Stimulated activated effector memory CD8-positive, alpha-beta T cell treated with anti-CD3 and anti-CD28 coated beads, Interleukin-12 subunit alpha, Interleukin-12 subunit beta, amount 100 ng/mL, for 72 hours (primary cell): ENCODE measurements around the gene CD6.

Experiments used
- ATAC-seq: fragments of 150-1000 bp; cut with Tn5 transposase; 2 replicates; pipeline ENCODE4 v1.10.0; 2021
- DNase-seq, 2 donors: peaks; one replicate each; pipeline ENCODE4 v3.0.0; 2021 to 2022; ENCODE audit warnings: low spot score in 2 of 2
- H3K27ac Mint-ChIP-seq: one replicate; pipeline ENCODE4 v1.8.0; 2022; ENCODE audit warnings: mild to moderate bottlenecking, mixed read lengths
- H3K36me3 Mint-ChIP-seq: one replicate; pipeline ENCODE4 v1.8.0; 2022; ENCODE audit warnings: mild to moderate bottlenecking, mixed read lengths
- H3K4me1 Mint-ChIP-seq: one replicate; pipeline ENCODE4 v1.8.0; 2022; ENCODE audit warnings: mixed read lengths
- H3K4me3 Mint-ChIP-seq: one replicate; pipeline ENCODE4 v1.8.0; 2022; ENCODE audit warnings: mild to moderate bottlenecking, mixed read lengths
- H3K9me3 Mint-ChIP-seq: one replicate; pipeline ENCODE4 v1.8.0; 2022; ENCODE audit warnings: mixed read lengths

The CD6 gene

GRCh38 chr11:61048368-61049062, 77.0 kb downstream of the CD6 start:
- ATAC-seq, result no peak
- H3K4me3 Mint-ChIP-seq, result no peak overlapping the region
- peaks cover 7% of the 10 kb centered on the region for H3K36me3 Mint-ChIP-seq
- H3K27ac Mint-ChIP-seq, result peak overlapping the region; percentile 1
- H3K4me1 Mint-ChIP-seq, result peaks cover 3% of the 10 kb centered on the region
- no peak for DNase-seq
- H3K9me3 Mint-ChIP-seq, result no peaks in the 10 kb centered on the region

- peaks cover 8% of the 10 kb centered on the region for H3K4me1 Mint-ChIP-seq
- H3K27ac Mint-ChIP-seq, result peak overlapping the region; percentile 1
- peaks cover 10% of the 10 kb centered on the region for H3K36me3 Mint-ChIP-seq
- H3K9me3 Mint-ChIP-seq, result no peaks in the 10 kb centered on the region
- DNase-seq (no peak), ATAC-seq (no peak)
- no peak overlapping the region for H3K4me3 Mint-ChIP-seq
These were observed 77.5 kb downstream of the CD6 start for GRCh38 chr11:61049063-61049377.

- Mint-ChIP-seq H3K4me1 (peaks cover 12% of the 10 kb centered on the region), H3K27ac (no peak overlapping the region), H3K36me3 (peaks cover 10% of the 10 kb centered on the region), H3K4me3 (no peak overlapping the region), H3K9me3 (no peaks in the 10 kb centered on the region)
- DNase-seq (no peak), ATAC-seq (no peak)
These were observed 78.4 kb downstream of the CD6 start for GRCh38 chr11:61049859-61050258.

- DNase-seq (no peak), ATAC-seq (no peak)
- H3K36me3 Mint-ChIP-seq, result peaks cover 6% of the 10 kb centered on the region
- no peak overlapping the region for H3K4me3 Mint-ChIP-seq
- H3K27ac Mint-ChIP-seq, result no peak overlapping the region
- no peaks in the 10 kb centered on the region for H3K9me3 Mint-ChIP-seq
- peaks cover 25% of the 10 kb centered on the region for H3K4me1 Mint-ChIP-seq
These were observed 80.9 kb downstream of the CD6 start for GRCh38 chr11:61052182-61052972.

- ATAC-seq, result no peak
- H3K36me3 Mint-ChIP-seq, result peaks cover 6% of the 10 kb centered on the region
- H3K4me3 Mint-ChIP-seq, result no peak overlapping the region
These were observed 81.7 kb downstream of the CD6 start for GRCh38 chr11:61053191-61053590.

GRCh38 chr11:61054513-61054912, 83.0 kb downstream of the CD6 start:
- Mint-ChIP-seq H3K9me3 (no peaks in the 10 kb centered on the region), H3K36me3 (peaks cover 16% of the 10 kb centered on the region), H3K27ac (no peak overlapping the region)

More at GRCh38 chr11:61053191-61053590, 81.7 kb downstream of the CD6 start:
- peaks cover 30% of the 10 kb centered on the region for H3K4me1 Mint-ChIP-seq
- H3K27ac Mint-ChIP-seq, result peak overlapping the region; percentile 82
- no peaks in the 10 kb centered on the region for H3K9me3 Mint-ChIP-seq
- DNase-seq, result no peak

GRCh38 chr11:61054927-61055562, 83.6 kb downstream of the CD6 start:
- no peaks in the 10 kb centered on the region for H3K9me3 Mint-ChIP-seq
- peak; percentile 92 for ATAC-seq
- peaks cover 43% of the 10 kb centered on the region for H3K4me1 Mint-ChIP-seq
- DNase-seq, result no peak
- H3K36me3 Mint-ChIP-seq, result peaks cover 16% of the 10 kb centered on the region
- peak overlapping the region; percentile 76 for H3K27ac Mint-ChIP-seq
- H3K4me3 Mint-ChIP-seq, result peak overlapping the region; percentile 50

More at GRCh38 chr11:61054513-61054912, 83.0 kb downstream of the CD6 start:
- Mint-ChIP-seq H3K4me3 (peak overlapping the region; percentile 50), H3K4me1 (peaks cover 40% of the 10 kb centered on the region)
- no peak for DNase-seq
- peak; percentile 31 for ATAC-seq

DNA sequence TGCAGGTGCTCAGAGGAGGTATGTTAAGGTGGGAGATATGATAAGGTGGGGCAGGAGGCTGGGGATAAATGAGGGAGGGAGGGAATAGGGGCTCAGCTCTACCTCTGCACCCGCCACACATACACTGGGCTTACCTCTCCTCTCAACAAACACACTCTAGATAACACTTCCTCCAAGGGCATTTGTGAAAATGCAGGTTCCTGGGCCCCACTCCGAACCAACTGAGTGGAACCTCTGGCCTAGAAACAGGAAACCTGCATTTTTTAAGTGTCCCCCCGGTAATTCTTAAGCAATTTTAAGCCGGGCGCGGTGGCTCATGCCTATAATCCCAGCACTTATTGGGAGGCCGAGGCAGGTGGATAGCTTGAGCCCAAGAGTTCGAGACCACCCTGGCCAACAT, 84.3 kb downstream of the CD6 start:
- Mint-ChIP-seq H3K36me3 (peaks cover 21% of the 10 kb centered on the region), H3K27ac (peak overlapping the region; percentile 76), H3K4me3 (peak overlapping the region; percentile 50), H3K4me1 (peaks cover 47% of the 10 kb centered on the region), H3K9me3 (no peaks in the 10 kb centered on the region)
- DNase-seq (no peak), ATAC-seq (no peak)

DNA sequence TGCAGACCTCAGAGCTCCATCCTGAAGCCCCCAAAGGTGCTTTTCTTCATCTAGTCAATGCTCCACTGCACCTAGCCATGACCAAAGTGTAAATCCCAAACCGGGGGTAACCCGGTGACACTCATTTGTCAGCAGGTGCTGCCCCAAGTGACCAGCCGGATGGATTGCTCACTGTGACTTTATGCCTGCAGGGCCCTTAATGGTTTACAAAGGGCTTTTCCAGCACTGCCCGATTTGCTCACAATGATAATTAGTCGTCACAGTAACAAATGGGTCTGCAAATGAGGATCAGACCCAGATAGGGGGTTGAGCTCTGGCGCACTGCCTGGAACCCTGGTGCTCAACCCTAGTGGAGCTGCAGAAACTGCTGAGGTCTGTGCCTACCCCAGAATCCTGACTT, 85.1 kb downstream of the CD6 start:
- ATAC-seq, result no peak
- peak overlapping the region; percentile 76 for H3K27ac Mint-ChIP-seq
- no peak overlapping the region for H3K4me3 Mint-ChIP-seq
- H3K9me3 Mint-ChIP-seq, result no peaks in the 10 kb centered on the region
- peaks cover 29% of the 10 kb centered on the region for H3K36me3 Mint-ChIP-seq
- DNase-seq, result no peak
- peaks cover 52% of the 10 kb centered on the region for H3K4me1 Mint-ChIP-seq

GRCh38 chr11:61056981-61057380, 85.5 kb downstream of the CD6 start:
- Mint-ChIP-seq H3K4me3 (no peak overlapping the region), H3K4me1 (peaks cover 56% of the 10 kb centered on the region), H3K36me3 (peaks cover 33% of the 10 kb centered on the region), H3K9me3 (no peaks in the 10 kb centered on the region), H3K27ac (peak overlapping the region; percentile 76)
- DNase-seq (no peak), ATAC-seq (no peak)

GRCh38 chr11:61057615-61058014, 86.1 kb downstream of the CD6 start:
- H3K27ac Mint-ChIP-seq, result no peak overlapping the region
- H3K4me3 Mint-ChIP-seq, result no peak overlapping the region
- ATAC-seq (no peak), DNase-seq (no peak)
- H3K4me1 Mint-ChIP-seq, result peaks cover 62% of the 10 kb centered on the region
- H3K36me3 Mint-ChIP-seq, result peaks cover 34% of the 10 kb centered on the region
- H3K9me3 Mint-ChIP-seq, result no peaks in the 10 kb centered on the region

GRCh38 chr11:61058583-61059259, 87.2 kb downstream of the CD6 start:
- H3K4me1 Mint-ChIP-seq, result peaks cover 67% of the 10 kb centered on the region
- DNase-seq (no peak), ATAC-seq (no peak)
- peak overlapping the region; percentile 73 for H3K27ac Mint-ChIP-seq
- no peaks in the 10 kb centered on the region for H3K9me3 Mint-ChIP-seq
- peak overlapping the region; percentile 40 for H3K4me3 Mint-ChIP-seq
- peaks cover 34% of the 10 kb centered on the region for H3K36me3 Mint-ChIP-seq

GRCh38 chr11:61059260-61059752, 87.8 kb downstream of the CD6 start:
- peak overlapping the region; percentile 40 for H3K4me3 Mint-ChIP-seq
- no peaks in the 10 kb centered on the region for H3K9me3 Mint-ChIP-seq
- no peak for DNase-seq
- ATAC-seq, result no peak
- peaks cover 61% of the 10 kb centered on the region for H3K4me1 Mint-ChIP-seq
- H3K36me3 Mint-ChIP-seq, result peaks cover 33% of the 10 kb centered on the region
- peak overlapping the region; percentile 73 for H3K27ac Mint-ChIP-seq

GRCh38 chr11:61061081-61061826, 89.8 kb downstream of the CD6 start:
- peak; percentile 95 for ATAC-seq
- H3K27ac Mint-ChIP-seq, result peak overlapping the region; percentile 84
- H3K4me1 Mint-ChIP-seq, result peaks cover 62% of the 10 kb centered on the region

More at GRCh38 chr11:61061081-61061826, 89.8 kb downstream of the CD6 start:
- H3K4me3 Mint-ChIP-seq, result peak overlapping the region; percentile 63
- H3K9me3 Mint-ChIP-seq, result no peaks in the 10 kb centered on the region
- H3K36me3 Mint-ChIP-seq, result peaks cover 33% of the 10 kb centered on the region
- peak; percentile 55 to 91 for DNase-seq
